Activated CD4-positive, CD25-positive, alpha-beta regulatory T cell treated with anti-CD3 and anti-CD28 coated beads, Interleukin-2, amount 50 U/mL, for 16 hours (primary cell): ENCODE results near the gene VTN.

ENCODE experiments used
- DNase-seq: peaks from one replicate; pipeline ENCODE4 v3.0.0-alpha.2; 2020; ENCODE audit warnings: low read depth, low spot score

The VTN gene

DNA sequence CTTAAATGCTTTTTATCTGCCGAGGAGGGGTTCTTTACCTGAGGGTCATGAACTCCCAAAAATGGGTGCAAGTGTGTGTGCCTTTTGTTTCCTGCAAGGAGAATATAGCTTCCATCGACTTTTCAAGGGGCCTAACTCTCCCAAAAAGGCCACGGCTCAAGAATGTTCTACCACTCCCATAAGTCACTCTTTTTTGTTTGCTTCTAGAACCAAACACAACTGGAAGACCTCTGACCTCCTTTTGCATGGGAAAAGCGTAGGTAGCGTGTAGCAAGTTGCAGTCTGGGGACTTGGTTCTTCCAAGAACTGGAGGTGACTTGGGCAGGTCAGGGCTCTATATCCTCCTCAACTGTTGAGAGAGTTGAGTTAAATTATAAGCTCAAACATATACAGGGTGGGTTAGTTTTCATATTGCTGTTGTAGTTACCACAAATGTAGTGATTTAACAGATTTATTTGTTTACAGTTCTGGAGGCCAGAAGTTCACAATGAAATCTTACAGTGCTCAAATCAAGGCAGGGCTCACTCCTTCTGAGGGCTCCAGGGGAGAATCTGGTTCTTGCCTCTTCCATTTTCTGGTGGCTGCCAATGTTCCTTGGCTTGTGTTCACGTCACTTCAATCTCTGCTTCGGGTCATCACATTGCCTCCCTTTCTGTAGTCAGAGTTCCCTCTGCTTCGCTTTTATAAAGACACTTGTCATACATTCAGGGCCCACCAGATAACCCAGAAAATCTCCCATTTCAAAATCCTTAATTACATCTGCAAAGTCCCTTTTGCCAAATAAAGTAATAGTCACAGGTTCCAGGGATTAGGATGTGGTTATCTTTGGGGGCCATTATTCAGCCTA is 49.7 kb downstream of the VTN start:
- no peak for DNase-seq

GRCh38 chr17:28319598-28319935 is 50.5 kb downstream of the VTN start:
- DNase-seq = no peak

DNA sequence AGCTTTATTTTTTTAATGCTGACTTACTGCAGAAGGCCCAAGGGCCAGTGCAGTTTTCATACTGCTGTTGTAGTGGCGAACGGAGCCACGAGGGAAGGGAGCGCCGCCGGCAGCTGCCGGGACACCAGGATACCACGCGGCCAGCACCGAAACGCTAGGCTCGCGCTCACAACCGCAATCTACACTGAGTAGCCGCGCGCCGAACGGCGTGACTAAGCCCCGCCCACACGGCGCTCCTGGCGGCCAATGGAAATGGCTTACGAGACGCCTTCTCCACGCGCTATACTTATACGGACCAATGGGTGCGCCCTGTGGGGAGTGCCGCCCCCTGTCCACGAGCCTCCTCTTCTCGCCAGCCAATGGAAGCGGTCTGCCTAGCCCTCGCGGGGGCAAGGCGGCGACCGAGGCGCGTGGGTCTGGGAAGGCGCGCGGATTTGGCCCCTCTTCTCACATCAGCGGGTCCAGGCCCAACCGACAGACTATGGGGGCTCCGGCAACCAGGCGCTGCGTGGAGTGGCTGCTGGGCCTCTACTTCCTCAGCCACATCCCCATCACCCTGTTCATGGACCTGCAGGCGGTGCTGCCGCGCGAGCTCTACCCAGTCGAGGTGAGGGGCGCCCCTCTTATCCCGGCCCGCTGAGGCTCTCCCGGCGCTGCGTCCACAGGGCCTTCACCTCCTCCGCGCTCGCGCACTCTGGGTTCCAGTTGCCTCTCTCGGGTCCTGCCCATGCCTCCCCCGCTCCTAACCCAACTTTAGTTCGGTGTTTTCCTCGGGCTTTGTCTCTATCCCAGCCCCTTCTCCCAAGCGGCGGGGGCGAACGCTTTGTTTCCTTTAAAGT is 51.1 kb downstream of the VTN start, which contains the start of gene TMEM97:
TSS of gene TMEM97 (plus strand) at position 442 of the 839 bp plus-strand sequence. CDS start at position 482, 40 bp downstream.
- peak; percentile 92 for DNase-seq

DNA sequence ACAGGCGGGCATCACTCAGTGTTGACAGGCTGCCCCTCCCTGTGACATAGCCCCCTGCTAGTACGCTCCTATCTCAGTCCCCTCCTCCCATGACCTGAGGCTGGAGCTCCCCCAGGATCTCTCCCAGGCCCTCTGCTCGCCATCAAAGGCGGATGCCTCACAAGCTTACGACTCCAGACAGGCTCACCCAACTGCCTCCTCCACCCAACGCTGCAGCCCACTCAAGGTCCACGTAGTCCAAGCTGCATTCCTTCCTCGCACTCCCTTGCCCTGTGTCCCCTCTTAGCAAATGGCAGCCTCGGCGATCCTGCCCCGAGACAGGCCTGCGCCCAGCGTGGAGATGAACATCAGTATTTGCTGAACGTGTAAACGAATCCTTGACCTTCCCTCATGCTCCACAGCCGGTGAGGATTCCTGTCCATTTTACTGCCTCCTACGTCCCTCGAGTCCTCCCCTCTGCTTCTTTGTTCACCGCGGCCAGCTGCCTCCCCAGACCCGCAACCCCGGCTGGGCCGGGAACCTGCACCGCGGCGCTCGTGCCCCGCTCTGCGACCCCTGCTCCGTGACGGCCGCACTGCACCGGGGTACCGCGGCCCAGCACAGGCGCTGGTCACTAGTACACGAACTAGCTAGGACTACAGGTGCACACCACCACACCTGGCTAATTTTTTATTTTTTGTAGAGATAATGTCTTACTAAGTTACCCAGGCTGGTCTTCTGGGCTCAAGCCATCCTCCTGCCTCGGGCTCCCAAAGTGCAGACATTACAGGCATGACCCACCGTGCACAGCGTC is 51.9 kb downstream of the VTN start:
- DNase-seq = no peak
